HG03064 (cell line): ENCODE measurements around the gene FAP.
A peak's percentile ranks its signal among the peaks of the same experiment; 100 is the strongest.

Experiments
- ATAC-seq: cut with Tn5 transposase; IDR thresholded peaks from one replicate; pipeline ENCODE4 v1.9.1; 2021; ENCODE audit warnings: low read depth; ENCODE audit not compliant: unreplicated experiment

The FAP gene

DNA sequence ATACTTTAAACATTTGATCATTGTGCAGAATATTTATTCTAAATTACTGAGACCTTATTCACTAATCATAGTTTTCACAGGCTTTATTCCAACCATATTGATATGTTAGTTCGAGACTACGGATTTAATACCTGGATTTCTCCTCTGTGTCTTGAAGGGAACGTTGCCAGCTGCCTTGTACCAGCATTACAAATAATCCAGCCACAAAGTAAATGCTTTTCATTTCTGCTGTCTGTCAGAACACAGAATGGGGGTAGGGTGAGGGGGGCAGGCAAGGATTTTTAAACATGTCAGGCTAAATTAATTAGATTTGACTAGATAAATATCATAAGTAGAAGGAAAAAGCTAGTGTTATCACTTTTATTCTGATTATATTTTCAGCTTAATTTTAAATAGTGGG lies 94.3 kb downstream of the FAP start:
- no peak for ATAC-seq

DNA sequence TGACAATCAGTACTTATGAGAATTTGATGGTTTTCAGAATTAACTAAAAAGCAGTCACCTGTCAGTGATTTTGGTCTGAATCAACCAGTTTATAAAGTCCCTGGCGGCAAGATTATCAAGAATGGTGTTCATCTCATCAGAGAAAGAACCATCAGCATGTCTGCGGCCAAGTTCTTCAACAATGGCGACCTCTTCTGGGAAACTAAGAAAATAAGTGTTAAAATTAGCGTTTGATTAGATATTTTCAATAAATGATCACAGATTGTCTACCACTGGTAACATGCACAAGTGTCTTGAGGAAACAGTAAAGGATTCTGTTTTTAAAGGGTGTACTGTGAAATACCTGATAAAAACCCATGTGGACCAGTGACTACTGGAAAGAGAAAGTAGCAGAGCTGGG lies 99.3 kb downstream of the FAP start:
- no peak for ATAC-seq

DNA sequence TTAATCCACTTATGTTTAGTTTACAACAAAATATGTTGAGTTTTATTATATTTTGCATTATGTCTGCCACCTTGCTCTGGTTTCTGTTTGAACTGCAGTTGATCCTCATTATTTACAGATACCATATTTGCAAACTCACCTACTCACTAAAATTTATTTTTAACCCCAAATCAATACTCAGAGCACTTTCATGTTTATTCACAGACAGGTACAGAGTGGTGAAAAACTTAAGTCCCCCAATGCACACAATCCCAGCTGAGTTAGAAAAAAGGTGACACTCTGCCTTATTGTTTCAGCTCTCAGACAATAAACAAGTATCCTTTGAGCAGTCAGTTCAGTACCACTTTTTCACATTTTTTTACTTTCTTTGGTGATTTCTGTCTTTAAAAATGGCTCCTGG lies 104.9 kb downstream of the FAP start:
- no peak for ATAC-seq

DNA sequence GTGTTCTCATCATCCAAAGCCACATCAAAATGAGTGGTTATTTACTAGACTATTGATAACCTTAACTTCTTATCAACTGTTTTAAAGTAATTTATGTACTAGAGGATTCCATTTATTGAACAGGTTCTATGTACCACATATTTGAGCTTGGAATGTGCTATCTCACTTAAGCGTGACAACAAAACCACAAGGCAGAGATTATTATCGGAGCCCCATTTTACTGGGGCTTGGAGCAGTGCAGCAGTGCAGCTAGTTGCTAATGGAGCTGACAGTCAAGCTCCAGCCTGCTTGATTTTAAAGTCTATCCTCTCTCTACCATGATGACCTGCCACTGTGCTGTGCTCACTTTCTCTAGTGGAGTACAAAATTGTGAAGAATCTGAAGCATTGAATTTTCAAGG lies 115.8 kb downstream of the FAP start:
- ATAC-seq, result no peak

DNA sequence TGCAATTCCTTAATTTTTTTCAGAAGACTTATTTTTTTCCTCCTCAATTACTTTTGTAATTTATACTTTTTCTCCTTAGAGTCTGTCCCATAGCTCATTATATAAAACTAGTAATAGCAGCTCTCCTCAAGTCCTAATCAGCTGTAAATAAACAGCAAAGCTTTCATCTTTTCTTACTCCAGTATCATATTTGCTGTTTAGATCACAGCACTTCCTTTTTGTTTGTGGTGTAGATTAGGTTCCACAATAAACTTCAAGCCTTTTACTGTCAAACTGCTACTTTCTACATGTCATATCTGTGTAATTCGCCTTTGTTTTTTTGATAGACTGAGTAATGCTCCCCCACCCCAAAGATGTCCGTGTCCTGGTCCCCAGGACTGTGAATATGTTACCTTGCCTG lies 116.7 kb downstream of the FAP start:
- no peak for ATAC-seq

DNA sequence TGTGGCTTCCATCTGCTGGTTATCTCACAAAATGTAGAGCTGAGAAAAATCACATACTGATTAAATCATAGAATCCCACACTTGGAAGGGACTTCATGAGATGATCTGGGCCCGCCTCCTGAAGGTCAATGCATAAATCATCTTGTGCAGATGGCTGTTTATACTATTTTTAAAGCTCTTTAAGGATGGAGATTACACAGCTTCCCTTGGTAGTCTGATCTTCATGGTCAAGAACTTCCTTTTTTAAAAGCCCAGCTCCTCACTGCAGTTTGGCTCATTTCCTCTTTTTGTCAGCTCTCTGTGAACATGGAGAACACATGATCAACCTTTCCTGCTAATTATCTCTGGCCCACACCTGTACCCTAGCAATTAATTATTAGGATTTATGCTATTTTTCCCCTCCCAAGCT lies 117.1 kb downstream of the FAP start:
- ATAC-seq, result peak; percentile 82

DNA sequence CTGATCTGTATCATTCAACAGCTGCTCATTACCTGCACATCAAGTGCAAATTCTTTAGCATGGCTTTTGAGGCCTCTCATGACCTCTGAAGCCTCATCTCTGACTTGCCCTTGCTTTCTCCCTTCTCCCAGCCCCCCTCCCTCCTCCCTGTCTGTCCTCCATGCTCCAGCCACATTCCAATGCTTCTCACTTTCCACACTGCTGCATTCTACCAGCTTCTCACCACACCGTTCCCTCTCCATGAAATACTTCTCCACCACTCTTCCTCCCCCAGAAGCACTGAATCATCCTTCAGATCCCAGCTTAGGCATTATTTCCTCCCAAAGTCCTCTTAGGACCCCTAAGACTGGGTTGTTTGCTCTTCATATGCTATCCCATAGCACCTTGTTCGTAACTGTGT lies 118.1 kb downstream of the FAP start:
- ATAC-seq, result no peak

DNA sequence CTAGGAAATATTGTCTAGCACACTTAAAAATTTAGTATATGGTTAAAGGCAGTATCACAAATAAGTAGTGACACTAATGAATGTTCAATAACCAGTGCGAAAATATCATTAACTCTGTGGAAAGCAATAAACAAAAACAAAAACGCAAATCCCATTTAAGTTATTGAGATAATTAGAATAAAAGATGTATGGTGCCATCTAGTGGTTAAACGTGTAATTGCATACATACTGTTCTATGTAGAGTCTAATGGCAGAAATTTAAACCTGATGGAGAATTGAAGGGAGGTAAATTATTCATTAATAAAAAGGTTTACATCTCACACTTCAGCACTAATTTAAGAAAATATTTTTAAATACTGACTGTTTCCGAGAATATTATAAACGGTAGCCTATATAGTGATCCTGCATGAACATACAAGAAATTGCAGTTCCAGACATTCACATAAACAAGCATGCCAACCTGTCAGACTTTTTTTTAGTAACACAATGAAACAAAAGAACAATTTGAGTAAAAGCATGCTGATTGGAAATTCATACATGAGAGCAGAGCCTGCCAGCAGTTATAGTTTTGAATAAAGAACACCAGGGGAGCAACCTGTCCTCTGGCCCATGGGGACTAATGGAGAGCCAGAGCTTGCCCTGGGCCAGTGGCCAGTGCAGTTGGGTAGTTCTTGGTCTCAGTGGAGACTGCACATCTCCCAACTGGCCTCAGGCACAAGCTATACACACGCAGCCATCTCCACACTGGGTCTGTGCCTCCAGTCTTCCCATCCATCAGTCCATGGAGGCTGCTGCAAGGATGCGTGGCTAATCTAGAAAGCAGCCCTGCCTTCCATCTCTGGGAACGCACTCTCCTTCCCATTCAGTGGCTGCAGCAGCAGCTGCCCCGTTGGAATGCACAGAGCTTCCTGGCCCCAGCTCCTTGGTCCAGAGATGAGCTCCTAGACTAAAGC lies 119.2 kb downstream of the FAP start:
- ATAC-seq, result peak; percentile 60
